GM23338 (cell line): ENCODE measurements around the gene PAQR8. TPM values are rescaled to one million over a fixed set of nuclear protein-coding genes. Genes with fewer than 3 reads are reported as not detected.

Experiments
- ATAC-seq: fragments of 200-7000 bp; cut with Tn5 transposase; 3 replicates; pipeline ENCODE4 v1.9.1; 2020
- DNase-seq: peaks from one replicate; pipeline ENCODE4 v3.0.0-alpha.2; 2015; ENCODE audit warnings: low spot score
- H2AFZ ChIP-seq: fragments of 200-600 bp; sonication (generic); 2 replicates; pipeline ENCODE4 v1.8.0; 2016; ENCODE audit warnings: antibody characterized with exemption, mild to moderate bottlenecking, moderate library complexity
- H3F3A ChIP-seq: fragments of 200-600 bp; sonication (generic); replicated peaks from 2 replicates; pipeline ENCODE4 v1.8.0; 2017; ENCODE audit warnings: antibody characterized with exemption, mixed run types, low read depth
- H3K27ac ChIP-seq: fragments of 200-600 bp; sonication (generic); 2 replicates; pipeline ENCODE4 v1.6.1; 2016; ENCODE audit warnings: low read depth
- H3K27me3 ChIP-seq: fragments of 200-600 bp; sonication (generic); 2 replicates; pipeline ENCODE4 v1.8.0; 2016; ENCODE audit warnings: mild to moderate bottlenecking, mixed run types, moderate library complexity; ENCODE audit not compliant: insufficient read depth
- H3K36me3 ChIP-seq: fragments of 200-600 bp; sonication (generic); 2 replicates; pipeline ENCODE4 v1.8.0; 2016; ENCODE audit warnings: mild to moderate bottlenecking; ENCODE audit not compliant: insufficient read depth
- H3K4me1 ChIP-seq: fragments of 200-600 bp; sonication (generic); 2 replicates; pipeline ENCODE4 v1.8.0; 2016; ENCODE audit warnings: mild to moderate bottlenecking, moderate library complexity; ENCODE audit not compliant: insufficient read depth
- H3K4me2 ChIP-seq: fragments of 200-600 bp; sonication (generic); 2 replicates; pipeline ENCODE4 v1.7.1; 2017; ENCODE audit warnings: mixed run types
- H3K4me3 ChIP-seq: fragments of 200-600 bp; sonication (generic); 2 replicates; pipeline ENCODE4 v1.6.1; 2016; ENCODE audit warnings: mixed run types
- H3K79me2 ChIP-seq: fragments of 200-600 bp; sonication (generic); replicated peaks from 2 replicates; pipeline ENCODE4 v1.8.0; 2017; ENCODE audit warnings: mild to moderate bottlenecking; ENCODE audit not compliant: insufficient read depth
- H3K9me2 ChIP-seq: fragments of 200-600 bp; sonication (generic); 2 replicates; pipeline ENCODE4 v1.8.0; 2017; ENCODE audit not compliant: insufficient read depth
- H4K20me1 ChIP-seq: fragments of 200-600 bp; sonication (generic); replicated peaks from 2 replicates; pipeline ENCODE4 v1.8.0; 2017; ENCODE audit warnings: mild to moderate bottlenecking; ENCODE audit not compliant: insufficient read depth
- H3K27ac Mint-ChIP-seq: 2 replicates; pipeline ENCODE4 v1.8.0; 2020; ENCODE audit warnings: inconsistent platforms, mild to moderate bottlenecking, moderate library complexity, mixed read lengths
- H3K27me3 Mint-ChIP-seq: 3 replicates; pipeline ENCODE4 v1.8.0; 2022; ENCODE audit warnings: low read depth, mild to moderate bottlenecking, moderate library complexity, mixed read lengths, inconsistent platforms; ENCODE audit not compliant: insufficient read depth, poor library complexity
- H3K36me3 Mint-ChIP-seq: 3 replicates; pipeline ENCODE4 v1.8.0; 2021; ENCODE audit warnings: low read depth, mild to moderate bottlenecking, inconsistent platforms, moderate library complexity, mixed read lengths
- H3K4me1 Mint-ChIP-seq: 3 replicates; pipeline ENCODE4 v1.8.0; 2020; ENCODE audit warnings: mild to moderate bottlenecking, inconsistent platforms, mixed read lengths
- H3K4me3 Mint-ChIP-seq: 3 replicates; pipeline ENCODE4 v1.8.0; 2021; ENCODE audit warnings: moderate library complexity, mild to moderate bottlenecking, inconsistent platforms, mixed read lengths
- H3K9me3 Mint-ChIP-seq: 3 replicates; pipeline ENCODE4 v1.8.0; 2020; ENCODE audit warnings: moderate library complexity, mild to moderate bottlenecking, inconsistent platforms, mixed read lengths
- CTCF ChIP-seq, 2 experiments: fragments of 200-600 bp in 1 of 2; sonication (generic) in 1 of 2; conservative IDR thresholded peaks; 2 replicates each; pipeline versions ENCODE4 v1.5.1 to v1.6.1; 2016 to 2017; ENCODE audit warnings: antibody characterized with exemption in 2 of 2, low read depth in 2 of 2, mild to moderate bottlenecking in 2 of 2, moderate library complexity in 1 of 2
- EZH2 ChIP-seq: fragments of 200-600 bp; sonication (generic); IDR thresholded peaks from one replicate; pipeline ENCODE4 v1.8.0; 2017; ENCODE audit warnings: antibody characterized with exemption, mild to moderate bottlenecking, low read depth; ENCODE audit not compliant: unreplicated experiment
- EZH2phosphoT487 ChIP-seq: fragments of 200-600 bp; sonication (generic); IDR thresholded peaks from one replicate; pipeline ENCODE4 v1.8.1; 2018; ENCODE audit warnings: antibody characterized with exemption; ENCODE audit not compliant: unreplicated experiment
- POLR2AphosphoS5 ChIP-seq: IDR thresholded peaks from 2 replicates; pipeline ENCODE4 v1.6.1; 2016; ENCODE audit warnings: antibody characterized with exemption, low read depth
- REST ChIP-seq: IDR thresholded peaks from one replicate; pipeline ENCODE4 v1.6.1; 2018; ENCODE audit warnings: antibody characterized with exemption; ENCODE audit not compliant: unreplicated experiment
- STAT1 ChIP-seq: IDR thresholded peaks from one replicate; pipeline ENCODE4 v1.6.1; 2016; ENCODE audit warnings: antibody characterized with exemption; ENCODE audit not compliant: unreplicated experiment
- ZNF331 ChIP-seq: fragments of 250-450 bp; sonication (Bioruptor Pico); IDR thresholded peaks from 2 replicates; pipeline ENCODE4 v1.5.0; 2020; ENCODE audit warnings: low read depth, mild to moderate bottlenecking, moderate library complexity
- polyA plus RNA-seq: library from polyadenylated mRNA; unstranded; fragments of >200 nt; fragmentation: Nextera tagmentation; extraction: Ambion mirVana; gene quantifications from 2 replicates; pipeline ENCODE4 v1.2.1, GENCODE V29; 2016
- total RNA-seq: library from RNA; depleted of rRNA; stranded (reverse); fragments of >200 nt; shearing (Covaris generic); gene quantifications from 2 replicates; pipeline ENCODE4 v1.2.3, GENCODE V29; 2014

The PAQR8 gene
- total and polyA plus RNA-seq, 2 experiments from 2014 or later, result 3.6 to 11.2 TPM

- TF ChIP-seq REST, result no peak
- no peak for TF ChIP-seq CTCF (conservative IDR thresholded peaks at IDR 0.05; ENCODE audit: low read depth in 2 of 2)
- no peak for TF ChIP-seq ZNF331 (CRISPR knock-in tag)
- TF ChIP-seq POLR2AphosphoS5, result no peak
- no peak for TF ChIP-seq EZH2phosphoT487
- TF ChIP-seq EZH2, result no peak
- no peak for TF ChIP-seq STAT1
Measured at GRCh38 chr6:52395969-52396368, 34.0 kb downstream of the PAQR8 start (continued).

GRCh38 chr6:52399511-52400312 is 37.8 kb downstream of the PAQR8 start:
- Mint-ChIP-seq H3K27ac (no peak overlapping the region), H3K4me3 (no peak overlapping the region), H3K9me3 (no peaks in the 10 kb centered on the region), H3K4me1 (peaks cover 15% of the 10 kb centered on the region), H3K27me3 (peaks cover 2% of the 10 kb centered on the region), H3K36me3 (peaks cover 4% of the 10 kb centered on the region; the same call in 2 of the 3 replicates)
- DNase-seq (peak; percentile 90), ATAC-seq (peak; percentile 91)
- no peaks in the 10 kb centered on the region for H3F3A ChIP-seq
- peak; percentile 82 to 88 for TF ChIP-seq CTCF (conservative IDR thresholded peaks at IDR 0.05; ENCODE audit: low read depth in 2 of 2)
- no peak for TF ChIP-seq EZH2
- no peaks in the 10 kb centered on the region for H4K20me1 ChIP-seq
- H3K4me3 ChIP-seq, result no peak overlapping the region
- no peak overlapping the region for H3K27ac ChIP-seq
- no peak overlapping the region for H2AFZ ChIP-seq
- no peaks in the 10 kb centered on the region for H3K9me2 ChIP-seq
- H3K4me1 ChIP-seq, result peaks cover 14% of the 10 kb centered on the region
- no peaks in the 10 kb centered on the region for H3K36me3 ChIP-seq
- no peaks in the 10 kb centered on the region for H3K79me2 ChIP-seq
- no peaks in the 10 kb centered on the region for H3K27me3 ChIP-seq
- 0 out of 2 replicates have a peak overlapping the region, but pooled peaks have one; percentile 24 for H3K4me2 ChIP-seq
